HG03280 (cell line): ENCODE measurements around the gene NUAK1.

ENCODE experiments used
- ATAC-seq: cut with Tn5 transposase; IDR thresholded peaks from one replicate; pipeline ENCODE4 v1.9.1; 2021; ENCODE audit warnings: mild to moderate bottlenecking, moderate library complexity; ENCODE audit not compliant: unreplicated experiment

NUAK1 gene

DNA sequence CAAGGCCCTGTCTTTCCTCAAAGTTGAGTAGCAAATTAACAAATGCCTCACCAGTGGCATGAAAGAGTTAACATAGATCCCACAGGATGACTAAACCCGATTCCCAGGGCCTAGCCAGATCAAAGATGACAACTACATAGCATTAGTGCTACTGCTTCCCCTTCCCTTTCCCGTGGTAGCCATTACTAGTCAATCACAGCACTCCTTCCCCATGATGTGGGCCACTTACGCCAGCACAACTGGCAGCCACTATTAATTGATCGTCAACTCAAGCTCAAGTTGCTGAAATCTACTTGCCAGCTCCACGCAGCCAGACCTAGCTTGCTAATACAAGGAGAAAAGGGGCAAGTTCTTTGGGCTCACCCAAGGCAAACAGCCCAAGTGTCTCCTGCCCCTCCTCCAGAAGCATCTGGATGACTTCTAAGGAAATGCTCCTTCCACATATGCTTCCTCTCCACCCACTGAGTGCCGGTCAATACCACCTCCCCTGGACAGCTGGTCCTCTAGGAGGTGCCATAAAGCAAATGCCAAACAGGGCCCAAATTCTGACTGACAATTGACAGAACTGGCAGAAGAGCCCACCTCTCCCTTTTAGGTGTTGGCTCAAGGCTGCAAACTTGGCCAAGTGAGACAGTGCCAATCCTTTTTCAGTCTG lies 72.6 kb downstream of the NUAK1 start:
- no peak for ATAC-seq

DNA sequence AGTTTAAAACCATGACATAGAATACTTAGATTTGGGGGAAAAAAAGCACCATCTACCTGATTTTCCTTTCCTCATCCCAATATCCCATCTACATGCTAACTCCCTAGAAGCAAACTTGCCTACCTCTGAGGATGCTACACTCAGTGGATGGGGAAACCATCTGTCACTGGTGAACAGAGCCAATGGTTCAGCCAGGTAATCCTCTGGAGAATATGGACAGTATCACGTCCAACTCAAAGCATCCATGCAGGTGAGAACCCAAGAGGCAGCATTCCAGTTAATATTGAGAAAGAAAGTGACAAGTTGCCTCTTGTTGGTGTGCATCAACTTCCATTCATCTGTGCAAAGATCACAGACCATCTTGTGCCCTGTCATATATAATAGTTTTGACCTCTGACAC lies 73.2 kb downstream of the NUAK1 start:
- no peak for ATAC-seq

DNA sequence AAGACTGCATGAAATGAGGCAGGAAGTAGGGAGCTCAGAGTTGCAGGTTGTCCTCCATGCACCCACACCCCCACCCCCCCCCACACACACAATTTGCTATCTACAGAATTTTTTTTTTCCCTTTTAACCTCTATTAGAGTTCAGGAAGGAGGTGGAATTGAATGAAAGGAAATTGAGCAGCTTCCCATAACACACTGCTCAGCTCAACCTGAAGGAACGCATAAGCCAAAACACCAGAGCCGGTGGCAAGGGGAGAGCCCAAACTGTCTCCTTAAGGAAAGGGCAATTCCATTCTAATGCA lies 74.1 kb downstream of the NUAK1 start:
- no peak for ATAC-seq

DNA sequence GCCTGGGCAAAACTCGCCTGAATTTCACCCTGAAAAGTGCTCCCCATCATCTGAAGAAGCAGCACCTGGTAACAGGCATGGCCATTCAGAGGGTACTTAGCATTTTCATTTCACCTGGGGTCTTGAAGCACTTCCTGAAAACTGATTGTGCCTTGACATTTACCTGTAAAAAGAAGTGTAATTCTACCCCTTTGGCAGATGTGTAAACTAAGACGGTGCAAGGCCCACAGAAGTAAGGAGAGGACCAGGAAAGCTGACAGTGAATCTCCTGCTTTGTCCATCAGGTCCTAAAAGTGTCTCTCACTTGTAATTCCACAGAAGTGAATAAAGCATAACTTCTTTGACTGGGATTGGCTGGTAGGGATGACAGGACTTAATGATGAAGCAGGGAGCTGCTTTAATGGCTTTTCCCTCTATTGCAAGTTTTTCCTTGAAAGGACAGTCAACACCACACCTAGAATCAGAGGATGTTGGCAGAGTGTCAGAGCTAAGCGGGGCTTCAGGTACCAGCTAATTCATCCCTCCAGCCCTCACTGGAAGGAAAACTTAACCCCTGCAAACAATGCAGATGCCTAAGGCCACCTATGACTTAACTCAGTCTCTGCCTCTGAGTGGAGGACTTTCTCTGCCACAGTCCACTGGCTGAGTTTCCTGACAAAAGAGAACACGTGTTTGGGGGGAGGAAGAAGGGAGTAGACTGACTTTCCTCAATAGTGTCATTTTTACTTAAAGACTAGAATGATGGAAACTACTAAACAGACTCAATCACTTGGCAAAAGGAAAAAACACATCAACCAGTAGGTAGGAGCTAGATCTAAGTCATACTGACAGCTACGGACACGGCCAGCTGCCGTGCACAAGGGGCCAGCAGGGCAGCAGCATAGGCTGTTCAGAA lies 74.7 kb downstream of the NUAK1 start:
- no peak for ATAC-seq

DNA sequence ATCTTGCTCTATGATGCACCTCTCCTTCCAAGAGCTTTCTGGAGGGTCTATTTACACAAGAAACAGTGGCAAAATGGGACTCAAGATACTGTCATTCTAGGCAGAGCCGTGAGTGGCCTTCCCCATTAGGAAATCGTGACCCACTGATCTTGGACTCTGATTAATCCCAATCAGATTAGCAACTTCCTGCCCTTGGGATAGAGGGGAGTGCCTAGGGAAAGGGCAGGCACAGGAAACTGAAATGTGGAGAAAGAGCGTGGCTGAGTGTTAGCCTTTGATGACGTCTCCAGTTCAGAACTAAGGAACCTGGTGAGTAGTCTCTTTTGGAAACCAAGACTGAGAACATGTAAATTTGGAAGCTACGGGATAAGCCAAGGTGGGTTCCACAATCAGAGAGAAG lies 76.1 kb downstream of the NUAK1 start:
- no peak for ATAC-seq

DNA sequence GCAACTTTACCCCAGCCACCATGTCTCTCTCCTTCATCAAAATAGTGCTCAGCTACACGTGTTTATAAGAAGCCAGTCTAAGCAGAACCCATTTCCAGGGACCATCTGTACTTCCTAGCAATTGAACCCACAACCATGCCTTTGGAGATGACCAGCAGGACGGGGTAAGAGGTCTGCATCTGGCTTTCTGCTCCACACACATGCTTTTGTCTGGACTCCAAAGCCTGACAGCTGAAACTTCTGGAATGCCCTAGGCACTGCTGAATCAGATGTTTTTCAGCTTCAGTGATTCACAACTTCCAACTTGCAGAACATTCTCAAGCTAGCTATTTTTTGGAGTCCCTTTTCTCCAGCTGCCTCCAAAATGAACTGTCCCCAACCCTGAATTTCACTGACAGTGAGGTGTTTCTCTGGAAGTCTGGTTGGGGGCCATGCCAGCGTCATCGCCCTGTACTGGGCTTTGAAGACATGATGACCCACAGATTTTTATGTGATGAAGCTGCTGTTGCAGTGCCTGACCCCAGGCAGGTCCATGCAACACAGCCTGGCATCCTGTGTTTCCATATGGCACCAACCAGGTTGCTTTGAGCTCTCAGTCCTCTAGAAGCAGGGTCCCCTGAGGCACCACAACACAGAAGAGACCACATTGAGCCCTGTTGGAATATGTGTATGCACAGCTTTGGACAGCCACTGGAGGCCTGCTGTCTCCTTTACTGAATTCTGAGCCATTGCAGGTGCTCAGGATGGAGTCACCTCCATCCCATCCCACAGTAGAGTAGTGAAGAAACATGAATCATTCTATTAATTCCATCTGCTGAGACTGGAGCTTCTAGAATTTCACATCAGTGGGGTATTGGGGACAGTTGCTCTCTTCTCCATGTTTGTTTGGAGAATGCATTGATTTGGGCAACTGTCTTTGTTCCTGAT lies 80.2 kb downstream of the NUAK1 start:
- no peak for ATAC-seq

DNA sequence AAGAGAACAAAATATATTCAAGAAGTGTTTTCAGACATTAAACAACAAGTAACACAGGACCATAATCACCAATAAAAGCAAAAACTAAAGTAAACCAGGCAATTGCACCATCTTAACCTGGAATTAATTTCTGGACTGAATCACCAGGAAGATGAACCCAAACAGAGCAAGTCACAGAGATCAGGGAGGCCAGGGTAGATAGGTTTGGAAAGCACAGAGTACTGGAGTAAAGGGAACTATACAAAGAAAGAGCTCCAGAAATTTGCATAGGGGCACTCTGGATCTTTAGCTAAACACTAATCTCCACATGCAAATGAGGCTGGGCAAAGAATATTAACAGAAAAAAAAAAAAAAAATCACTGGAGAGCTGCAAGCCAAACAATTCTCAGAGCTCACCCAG lies 84.7 kb downstream of the NUAK1 start:
- no peak for ATAC-seq

DNA sequence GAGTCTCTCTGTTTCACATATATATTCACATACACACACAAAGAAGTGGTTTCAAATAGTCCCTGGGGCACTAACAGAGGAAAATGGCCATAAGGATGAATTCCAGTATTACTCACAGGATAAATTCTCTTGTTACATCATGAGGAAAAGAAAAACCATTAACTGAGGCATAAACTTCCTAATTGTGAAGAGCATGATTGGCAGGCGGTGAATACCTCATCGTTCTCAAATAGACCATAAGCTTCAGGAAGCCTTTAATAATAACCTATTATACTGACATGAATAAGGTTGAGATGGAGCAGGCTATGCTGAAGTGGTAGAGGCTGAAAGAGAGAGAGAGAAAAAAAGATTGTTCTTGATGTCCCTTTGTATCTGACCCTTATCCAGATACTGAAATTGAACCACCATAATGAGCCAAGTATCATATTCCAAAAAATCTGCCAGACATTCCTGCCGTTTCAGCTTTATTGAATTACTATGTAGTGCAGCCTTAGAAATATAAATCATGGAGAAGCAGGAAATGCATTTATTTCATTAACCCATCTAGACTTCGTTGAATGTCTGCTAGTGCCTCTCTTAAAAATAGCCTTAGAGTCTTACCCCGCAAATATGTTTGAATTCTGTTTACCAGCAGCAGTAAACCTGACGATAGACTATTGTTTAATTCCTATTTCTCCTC lies 86.8 kb downstream of the NUAK1 start:
- no peak for ATAC-seq

DNA sequence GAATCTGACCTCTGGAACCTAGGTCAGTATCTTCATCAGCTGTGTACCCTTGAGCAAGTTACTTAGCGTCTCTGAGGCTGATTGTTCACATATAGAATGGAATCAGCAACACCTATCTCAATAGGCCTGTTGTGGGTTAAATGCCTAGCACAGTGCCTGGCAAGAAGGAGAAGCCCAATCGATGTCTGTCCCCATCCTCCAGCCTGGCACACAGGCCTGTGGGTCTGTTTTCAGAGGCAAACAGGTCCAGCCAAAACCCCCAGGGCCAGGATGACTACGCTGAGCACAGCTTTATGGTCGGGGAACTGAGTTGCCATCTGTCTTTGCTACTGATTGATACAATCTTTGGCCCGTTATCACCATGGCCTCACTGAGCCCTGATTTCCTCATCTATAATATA lies 89.2 kb downstream of the NUAK1 start:
- no peak for ATAC-seq

DNA sequence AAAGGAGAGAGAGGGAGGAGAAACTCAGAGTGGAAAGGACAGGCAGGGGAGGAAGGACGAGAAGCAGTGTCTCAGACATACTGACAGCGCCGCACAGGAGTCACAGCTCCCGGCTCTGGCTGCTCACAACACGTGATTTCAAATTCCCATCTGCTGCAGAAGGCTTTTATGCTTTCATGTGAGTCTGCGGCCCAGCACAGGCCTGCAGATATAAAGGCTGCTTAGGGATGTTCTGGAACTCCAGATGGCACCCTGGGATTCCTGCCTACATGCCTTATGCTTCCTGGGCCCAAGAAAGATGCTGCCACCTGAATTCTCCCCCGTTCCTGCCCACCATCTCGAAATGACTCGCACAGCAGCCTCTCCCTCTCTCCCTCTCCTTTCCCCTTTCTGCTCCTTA lies 89.6 kb downstream of the NUAK1 start:
- ATAC-seq = no peak

DNA sequence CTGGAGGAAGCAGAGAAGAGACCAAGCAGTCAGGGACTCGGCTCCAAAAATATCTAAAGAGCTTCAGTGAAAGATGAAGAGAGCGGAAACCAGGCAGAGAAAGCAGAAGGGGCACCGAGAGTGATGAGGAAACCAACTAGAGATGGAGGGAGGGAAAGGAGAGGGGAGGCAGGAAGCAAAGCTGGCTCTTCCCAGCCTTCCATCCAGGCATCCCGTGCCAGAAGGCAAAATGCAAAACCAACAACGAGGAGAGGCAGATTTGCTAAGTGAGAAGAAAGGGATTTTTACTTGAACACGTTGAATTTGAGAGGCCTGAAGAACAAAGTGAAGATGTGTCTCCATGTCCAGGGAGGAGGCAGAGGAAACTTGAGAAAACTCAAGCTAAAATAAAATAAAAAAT lies 90.1 kb downstream of the NUAK1 start:
- ATAC-seq = no peak

DNA sequence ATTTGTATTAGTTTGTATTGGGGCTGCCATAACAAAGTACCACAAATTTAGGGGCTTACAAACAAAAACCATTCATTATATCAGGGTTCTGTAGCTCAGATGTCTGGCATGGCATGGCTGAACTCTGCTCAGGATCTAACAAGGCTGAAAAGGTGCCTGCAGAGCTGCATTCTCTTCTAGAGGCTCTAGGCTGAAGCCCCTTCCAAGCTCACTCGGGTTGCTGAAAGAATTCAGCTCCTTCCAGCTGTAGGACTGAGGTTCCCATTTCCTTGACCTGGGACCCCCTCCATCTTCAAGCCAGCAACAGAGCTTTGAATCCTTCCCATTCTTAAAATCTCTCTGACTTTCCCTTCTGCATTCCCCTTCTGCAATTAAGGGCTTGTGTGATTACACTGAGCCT lies 90.7 kb downstream of the NUAK1 start:
- ATAC-seq = no peak

DNA sequence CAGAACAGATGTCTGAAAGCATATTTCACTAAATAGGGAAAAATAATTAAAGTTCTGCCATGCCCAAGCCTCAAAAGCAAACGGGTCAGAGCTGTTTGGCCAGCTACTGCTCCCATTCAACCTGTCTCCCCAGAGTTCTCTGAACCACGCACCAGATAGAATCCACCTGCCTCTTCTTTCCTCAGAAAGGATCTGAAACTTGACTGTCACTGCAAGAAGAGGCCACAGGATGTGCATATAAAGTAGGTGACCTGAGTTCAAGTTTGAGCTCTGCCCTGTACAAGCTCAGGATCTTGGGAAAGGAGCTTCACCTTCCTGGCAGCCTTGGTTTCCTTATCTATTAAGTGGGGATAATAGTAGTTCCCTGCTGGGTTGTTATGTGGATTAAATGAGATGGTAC lies 91.8 kb downstream of the NUAK1 start:
- ATAC-seq = no peak

DNA sequence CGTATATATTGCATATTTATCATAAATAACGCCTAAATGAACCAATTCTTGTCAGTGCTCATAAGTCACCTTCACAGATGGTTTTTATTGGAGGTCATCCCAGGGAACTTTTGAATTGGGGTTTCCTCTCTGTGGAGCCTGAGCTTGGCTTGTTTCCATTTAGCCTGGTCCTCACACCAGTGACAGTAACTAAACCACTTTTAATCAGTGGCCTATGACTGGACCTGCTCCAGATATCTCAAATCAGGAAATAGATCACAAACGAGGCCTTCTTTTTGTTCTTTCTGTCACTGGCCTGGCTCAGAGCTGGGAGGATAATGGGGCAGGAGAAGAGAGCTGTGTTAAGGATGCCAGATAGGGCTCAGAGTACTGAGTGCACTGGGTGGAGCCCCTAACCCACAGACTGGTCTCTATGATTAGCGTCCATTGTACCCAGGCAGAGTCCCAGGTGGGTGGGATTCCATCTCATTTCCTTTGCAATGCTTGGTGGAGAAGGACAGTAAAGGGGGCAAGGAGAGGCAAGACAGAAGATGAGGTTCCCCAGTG lies 92.4 kb downstream of the NUAK1 start:
- no peak for ATAC-seq

DNA sequence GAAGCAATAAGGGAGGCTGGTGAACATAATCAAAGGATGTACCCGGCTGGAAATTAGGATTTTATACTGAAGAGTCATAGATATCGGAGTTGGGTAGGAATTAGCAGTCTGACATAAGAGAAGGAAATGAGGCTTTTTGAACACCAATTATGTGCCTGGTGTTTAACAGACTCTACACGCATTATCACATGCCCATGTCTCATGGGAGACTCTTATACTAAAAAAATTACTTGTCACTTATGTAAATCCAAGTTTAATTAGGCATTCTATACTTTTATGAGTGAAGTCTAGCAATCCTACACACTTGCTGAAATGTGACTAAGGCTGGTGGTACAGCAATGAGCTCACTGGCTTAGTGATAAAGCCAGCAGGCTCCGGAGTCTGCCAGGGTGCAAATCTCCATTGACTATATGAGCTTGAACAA lies 93.5 kb downstream of the NUAK1 start:
- no peak for ATAC-seq

DNA sequence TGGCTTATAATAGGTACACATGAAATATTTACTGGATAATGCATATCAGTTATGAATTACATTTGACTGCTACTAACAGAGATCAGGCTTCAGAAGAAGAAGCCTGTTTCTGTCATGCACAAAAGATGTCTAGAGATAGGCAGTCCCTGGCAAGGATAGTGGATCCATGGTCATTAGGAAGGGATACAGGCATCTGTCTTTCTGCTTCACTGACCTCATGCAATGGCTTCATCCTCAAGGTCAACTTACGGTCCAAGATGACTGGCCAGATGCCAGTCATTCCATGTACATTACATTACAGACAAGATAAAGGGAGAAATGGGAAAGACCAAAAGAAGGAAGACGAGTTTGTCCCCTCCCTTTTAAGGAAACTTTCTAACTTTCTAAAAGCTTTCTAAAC lies 94.0 kb downstream of the NUAK1 start:
- no peak for ATAC-seq

DNA sequence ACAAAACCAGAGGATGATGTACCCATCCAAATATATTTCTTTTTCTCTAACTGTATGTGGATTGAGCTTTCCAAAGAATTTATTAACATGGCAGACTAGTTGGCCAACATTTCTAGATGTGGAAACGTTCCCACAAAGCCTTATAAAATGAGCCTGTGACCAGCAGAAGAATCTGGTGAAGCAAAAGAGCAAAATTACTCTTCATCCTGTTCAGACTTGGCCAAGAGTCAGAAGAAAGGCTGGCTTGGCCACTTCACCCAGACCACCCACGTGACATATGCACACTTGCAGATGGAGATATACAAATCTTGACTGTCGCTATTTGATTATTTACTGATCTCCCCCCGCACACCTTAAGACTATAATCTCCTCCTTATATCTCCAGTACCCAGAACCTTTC lies 96.7 kb downstream of the NUAK1 start:
- no peak for ATAC-seq

DNA sequence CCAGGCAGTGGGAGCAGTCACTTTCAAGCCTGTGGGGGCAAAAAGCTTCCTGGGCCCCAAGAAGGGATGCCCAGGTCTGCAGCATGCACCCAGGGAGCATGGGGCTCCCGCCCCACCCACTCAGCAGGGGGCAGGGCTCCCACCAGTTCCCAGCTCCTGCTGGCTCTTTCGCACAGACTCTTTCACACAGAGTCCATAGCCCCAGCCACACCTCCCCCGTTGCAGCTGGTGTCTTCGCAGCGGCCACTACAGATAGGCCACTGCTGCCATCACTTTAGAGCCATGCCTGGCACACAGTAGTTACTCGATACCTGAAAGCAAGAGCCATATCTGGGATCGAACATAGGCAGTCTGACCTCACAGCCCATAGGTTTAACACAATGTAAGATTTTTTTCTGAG lies 98.2 kb downstream of the NUAK1 start:
- no peak for ATAC-seq

DNA sequence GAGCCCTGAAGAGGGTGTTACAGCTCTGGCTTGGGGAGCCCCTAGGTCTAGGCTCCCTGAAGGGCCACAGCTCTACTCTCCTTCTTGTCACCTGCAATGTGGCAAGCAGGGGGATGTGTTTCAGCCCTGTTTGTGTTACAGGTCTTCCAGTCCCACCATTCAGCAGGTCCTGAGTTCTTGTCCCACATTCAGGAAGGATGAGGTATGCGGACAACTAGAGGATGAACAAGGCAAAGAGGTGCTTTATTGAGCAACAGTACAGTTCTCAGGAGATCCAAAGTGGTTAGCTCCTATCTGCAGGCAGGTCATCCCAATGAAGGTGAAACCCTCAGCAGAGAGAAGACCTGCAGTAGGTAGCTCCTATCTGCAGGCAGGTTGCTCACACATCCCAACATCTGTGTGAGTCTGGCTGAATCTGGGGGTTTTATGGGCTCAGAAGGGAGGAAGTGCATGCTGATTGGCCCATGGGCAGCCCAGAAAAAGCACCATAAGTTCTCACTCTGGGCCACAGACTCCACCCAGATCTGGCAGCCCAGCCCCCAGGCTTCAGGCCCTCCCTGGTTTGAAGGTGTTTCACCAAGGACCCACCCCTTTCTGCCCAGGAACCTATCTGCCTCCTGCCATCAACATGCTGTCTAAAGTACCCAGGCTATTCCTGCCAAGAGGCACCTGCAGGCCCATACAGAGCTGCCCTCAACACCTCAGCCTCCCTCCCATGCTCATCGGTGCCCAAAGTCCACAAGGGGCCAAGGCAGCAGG lies 98.9 kb downstream of the NUAK1 start:
- ATAC-seq = no peak

DNA sequence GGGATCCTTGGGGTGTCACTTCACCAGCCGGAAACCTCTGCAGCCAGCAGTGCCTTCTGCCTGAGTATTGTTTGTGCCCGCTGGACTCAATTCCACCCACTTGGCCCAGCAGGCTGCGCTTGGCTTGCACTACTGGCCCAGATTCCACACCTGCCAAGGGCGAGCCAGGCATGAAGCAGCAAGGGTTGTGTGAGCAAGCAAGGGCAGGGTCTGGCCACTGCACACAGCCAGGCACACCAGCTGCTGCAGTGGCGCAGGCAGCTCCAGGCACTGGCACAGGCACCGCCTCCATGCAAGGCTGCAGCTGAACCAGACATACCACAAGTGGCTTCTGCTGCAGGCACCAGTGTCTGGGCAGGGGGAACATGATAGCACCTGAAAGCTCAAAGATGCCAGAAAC lies 99.5 kb downstream of the NUAK1 start:
- no peak for ATAC-seq
